Thyroid gland (tissue), 4 donors: Measurements from ENCODE around the gene MLH3. TPM values are rescaled to one million over a fixed set of nuclear protein-coding genes. Genes with fewer than 3 reads are reported as not detected.
A peak's percentile ranks its signal among the peaks of the same experiment; 100 is the strongest.
"Not testable (repeated sequence)": the region's sequence is repeated elsewhere in the genome, so short reads cannot be mapped to it uniquely, and the experiment has no call there.

ENCODE experiments used
- DNase-seq, 2 donors: peaks; one replicate each; pipeline ENCODE4 v3.0.0-alpha.2; 2019
- H3K27ac ChIP-seq, 3 donors: fragments of 200-600 bp; sonication (generic); 1 replicate in 2 of 3; 2 replicates in 1 of 3; pipeline ENCODE4 v1.5.1; 2016 to 2019; ENCODE audit warnings: mild to moderate bottlenecking in 1 of 3, moderate library complexity in 1 of 3
- H3K27me3 ChIP-seq: fragments of 200-600 bp; sonication (generic); one replicate; pipeline ENCODE4 v1.5.1; 2019
- H3K36me3 ChIP-seq, 2 donors: fragments of 200-600 bp; sonication (generic); one replicate each; pipeline ENCODE4 v1.5.1; 2016 to 2019
- H3K4me1 ChIP-seq, 2 donors: fragments of 200-600 bp; sonication (generic); one replicate each; pipeline ENCODE4 v1.5.1; 2017 to 2019
- H3K4me3 ChIP-seq, 3 donors: fragments of 200-600 bp; sonication (generic); replicated peaks in 1 of 3; 1 replicate in 2 of 3; 2 replicates in 1 of 3; pipeline ENCODE4 v1.5.1; 2016; ENCODE audit warnings: mild to moderate bottlenecking in 1 of 3
- H3K9me3 ChIP-seq: fragments of 200-600 bp; sonication (generic); one replicate; pipeline ENCODE4 v1.5.1; 2017
- POLR2A ChIP-seq, 2 donors: fragments of 450-650 bp; IDR thresholded peaks; one replicate each; pipeline ENCODE4 v1.6.1; 2017; ENCODE audit warnings: antibody characterized with exemption in 2 of 2, mild to moderate bottlenecking in 2 of 2, moderate library complexity in 1 of 2
- WGBS, 2 donors: methylation state at CpG; one replicate each; pipeline ENCODE4 v1.1.5; 2017; 5-methylcytosine and 5-hydroxymethylcytosine counted together
- intact Hi-C: fragments of 100-400 bp; cut with DNase I; formaldehyde crosslinking; loops from one replicate; pipeline ENCODE4 v1.15.1; 2023
- total RNA-seq, 4 donors: library from RNA; depleted of rRNA; stranded (reverse); fragments of >200 nt; gene quantifications; one replicate each; pipeline ENCODE4 v1.2.3, GENCODE V29; 2016
- TF ChIP-seq, protein P1 (sequence below), 6 experiments: fragments of 200-600 bp in 3 of 6; fragments of 450-650 bp in 3 of 6; sonication (generic) in 3 of 6; IDR thresholded peaks; one replicate each; pipeline ENCODE4 v1.5.1; 2016 to 2019; ENCODE audit warnings: antibody characterized with exemption in 6 of 6, mild to moderate bottlenecking in 2 of 6, inconsistent platforms in 1 of 6, moderate library complexity in 1 of 6

MLH3 gene
- total RNA-seq, 4 donors from 2014 or later = 48.1 to 68.1 (median 57.9) TPM

DNA sequence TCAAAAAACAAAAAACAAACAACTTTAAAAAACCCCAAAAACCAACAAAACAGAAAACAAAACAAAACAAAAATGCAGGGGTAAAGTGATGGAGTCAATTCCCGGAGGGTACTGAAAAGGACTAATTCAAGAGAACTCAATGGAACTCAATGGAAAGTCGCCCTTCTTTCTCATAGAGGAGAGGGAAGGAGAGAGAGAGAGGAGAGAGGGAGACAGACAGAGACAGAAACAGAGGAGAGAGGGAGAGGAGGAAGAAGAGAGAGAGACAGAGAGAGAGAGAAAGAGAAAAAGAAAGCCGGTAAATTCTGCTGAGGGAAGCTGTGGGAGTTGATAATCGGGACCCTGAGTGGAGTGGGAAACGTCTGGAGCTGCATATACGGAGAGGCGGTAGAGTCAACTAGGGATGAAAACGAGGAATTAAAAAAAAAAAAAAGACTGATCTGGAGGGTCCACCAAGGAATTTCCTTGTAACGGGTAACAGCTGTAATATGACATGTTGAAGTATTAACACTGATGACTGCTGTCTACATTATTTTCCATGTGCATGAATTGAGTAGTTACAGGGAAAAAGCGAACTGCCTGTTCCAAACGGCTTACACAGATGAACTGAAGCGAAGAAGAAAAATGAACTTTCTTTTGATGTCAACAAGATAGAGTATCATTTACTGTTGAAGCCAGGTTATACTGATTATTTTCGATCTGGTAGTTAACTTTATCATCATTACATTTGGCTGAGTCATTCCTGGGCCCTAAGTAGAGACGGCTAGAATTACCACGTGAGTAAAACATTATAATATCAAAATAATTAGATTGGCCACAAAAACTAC, 17.2 kb upstream of the MLH3 start:
- Histone ChIP-seq H3K9me3 (no peaks in the 10 kb centered on the region), H3K4me3 (peak overlapping the region in 2 of 3 donors; percentile 13 to 37), H3K4me1 (peaks cover 28 to 53% of the 10 kb centered on the region in 2 donors), H3K27ac (peak overlapping the region; percentile 89 to 93 (median 91)), H3K27me3 (no peaks in the 10 kb centered on the region), H3K36me3 (no peaks in the 10 kb centered on the region)
- no peak for DNase-seq
- 14 to 15% methylated on average over 15 of the region's 15 CpGs for WGBS, 2 donors
- intact Hi-C loops = loop anchor here (10.0 kb wide), 1 partner anchor 64 kb away; the partner anchor contains the start of gene EIF2B2
- TF ChIP-seq POLR2A (IDR thresholded peaks at IDR 0.05) = no peak
- TF ChIP-seq, protein P1, sequence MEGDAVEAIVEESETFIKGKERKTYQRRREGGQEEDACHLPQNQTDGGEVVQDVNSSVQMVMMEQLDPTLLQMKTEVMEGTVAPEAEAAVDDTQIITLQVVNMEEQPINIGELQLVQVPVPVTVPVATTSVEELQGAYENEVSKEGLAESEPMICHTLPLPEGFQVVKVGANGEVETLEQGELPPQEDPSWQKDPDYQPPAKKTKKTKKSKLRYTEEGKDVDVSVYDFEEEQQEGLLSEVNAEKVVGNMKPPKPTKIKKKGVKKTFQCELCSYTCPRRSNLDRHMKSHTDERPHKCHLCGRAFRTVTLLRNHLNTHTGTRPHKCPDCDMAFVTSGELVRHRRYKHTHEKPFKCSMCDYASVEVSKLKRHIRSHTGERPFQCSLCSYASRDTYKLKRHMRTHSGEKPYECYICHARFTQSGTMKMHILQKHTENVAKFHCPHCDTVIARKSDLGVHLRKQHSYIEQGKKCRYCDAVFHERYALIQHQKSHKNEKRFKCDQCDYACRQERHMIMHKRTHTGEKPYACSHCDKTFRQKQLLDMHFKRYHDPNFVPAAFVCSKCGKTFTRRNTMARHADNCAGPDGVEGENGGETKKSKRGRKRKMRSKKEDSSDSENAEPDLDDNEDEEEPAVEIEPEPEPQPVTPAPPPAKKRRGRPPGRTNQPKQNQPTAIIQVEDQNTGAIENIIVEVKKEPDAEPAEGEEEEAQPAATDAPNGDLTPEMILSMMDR (IDR thresholded peaks at IDR 0.05) = no peak

DNA sequence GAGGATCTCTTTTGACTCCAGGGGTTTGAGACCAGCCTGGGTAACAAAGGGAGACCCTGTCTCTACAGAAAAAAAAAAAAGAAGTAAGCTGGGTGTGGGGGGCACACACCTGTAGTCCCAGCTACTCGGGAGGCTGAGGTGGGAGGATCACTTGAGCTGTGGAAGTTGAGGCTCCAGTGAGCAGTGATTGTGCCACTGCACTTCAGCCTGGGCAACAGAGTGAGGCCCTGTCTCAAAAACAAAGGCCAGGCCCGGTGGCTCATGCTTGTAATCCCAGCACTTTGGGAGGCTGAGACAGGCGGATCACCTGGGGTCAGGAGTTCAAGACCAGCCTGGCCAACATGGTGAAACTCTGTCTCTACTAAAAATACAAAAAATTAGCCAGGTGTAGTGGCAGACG, 16.5 kb upstream of the MLH3 start:
- 80 to 91% methylated on average over 4 of the region's 4 CpGs for WGBS, 2 donors
- peaks cover 29 to 54% of the 10 kb centered on the region in 2 donors for H3K4me1 ChIP-seq
- not testable (repeated sequence) for H3K27me3 ChIP-seq, DNase-seq, H3K9me3 ChIP-seq, H3K36me3 ChIP-seq
- peak overlapping the region; percentile 89 to 93 (median 91) for H3K27ac ChIP-seq
- intact Hi-C loops = loop anchor here (10.0 kb wide), 1 partner anchor 63 kb away; the partner anchor contains the start of gene EIF2B2
- peak overlapping the region in 2 of 3 donors; percentile 13 to 37 for H3K4me3 ChIP-seq

DNA sequence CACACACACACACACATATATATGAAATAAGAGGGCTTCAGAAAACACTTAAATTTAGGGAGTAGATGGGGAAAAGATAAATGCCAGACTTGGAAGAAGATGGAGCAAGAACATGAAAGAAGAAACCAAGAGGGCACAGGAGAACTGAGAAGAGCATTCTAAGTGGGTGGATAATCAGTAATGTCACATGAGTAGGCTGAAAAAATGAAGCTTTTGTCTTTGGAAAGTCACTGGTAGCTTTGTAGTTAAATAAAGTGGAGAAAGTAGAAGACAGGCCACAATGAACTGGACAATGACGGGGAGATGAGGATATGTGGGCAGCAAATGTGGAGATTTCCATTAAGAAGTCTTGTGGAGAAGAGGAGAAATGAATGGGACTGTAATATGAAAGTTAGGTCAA, 15.9 kb upstream of the MLH3 start:
- Histone ChIP-seq H3K4me1 (peaks cover 29 to 56% of the 10 kb centered on the region in 2 donors), H3K4me3 (no peak overlapping the region), H3K9me3 (no peaks in the 10 kb centered on the region), H3K36me3 (no peaks in the 10 kb centered on the region), H3K27me3 (no peaks in the 10 kb centered on the region), H3K27ac (peak overlapping the region in 2 of 3 donors; percentile 27 to 91)
- DNase-seq = no peak
- intact Hi-C loops = loop anchor here (10.0 kb wide), 1 partner anchor 62 kb away; the partner anchor contains the start of gene EIF2B2
- 96 to 97% methylated on average over 1 of the region's 1 CpG for WGBS, 2 donors
- no peak for TF ChIP-seq POLR2A (IDR thresholded peaks at IDR 0.05)
- TF ChIP-seq, protein P1 (IDR thresholded peaks at IDR 0.05) = no peak

DNA sequence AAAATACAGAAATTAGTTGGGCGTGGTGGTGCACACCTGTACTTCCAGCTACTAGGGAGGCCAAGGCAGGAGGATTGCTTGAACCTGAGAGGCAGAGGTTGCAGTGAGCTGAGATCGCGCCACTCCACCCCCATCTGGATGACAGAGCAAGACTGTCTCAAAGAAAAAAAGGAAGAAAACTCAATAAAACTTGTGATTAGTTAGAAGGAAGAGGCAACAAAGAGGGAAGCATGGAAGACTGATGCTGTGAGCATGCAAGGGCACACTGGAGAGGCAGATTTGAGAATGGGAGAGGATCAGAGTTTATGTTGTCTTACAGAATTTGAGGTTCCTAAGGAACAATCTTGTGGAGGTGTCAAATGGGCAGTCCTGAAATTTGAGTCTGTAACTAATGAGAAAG, 15.4 kb upstream of the MLH3 start:
- no peak overlapping the region for H3K4me3 ChIP-seq
- H3K27me3 ChIP-seq = no peaks in the 10 kb centered on the region
- intact Hi-C loops = loop anchor here (10.0 kb wide), 1 partner anchor 62 kb away; the partner anchor contains the start of gene EIF2B2
- no peaks in the 10 kb centered on the region for H3K9me3 ChIP-seq
- no peak for TF ChIP-seq POLR2A (IDR thresholded peaks at IDR 0.05)
- no peaks in the 10 kb centered on the region for H3K36me3 ChIP-seq
- no peak for DNase-seq
- H3K27ac ChIP-seq = peak overlapping the region in 1 of 3 donors; percentile 27
- H3K4me1 ChIP-seq = peaks cover 28 to 53% of the 10 kb centered on the region in 2 donors
- 93 to 96% methylated on average over 3 of the region's 3 CpGs for WGBS, 2 donors

DNA sequence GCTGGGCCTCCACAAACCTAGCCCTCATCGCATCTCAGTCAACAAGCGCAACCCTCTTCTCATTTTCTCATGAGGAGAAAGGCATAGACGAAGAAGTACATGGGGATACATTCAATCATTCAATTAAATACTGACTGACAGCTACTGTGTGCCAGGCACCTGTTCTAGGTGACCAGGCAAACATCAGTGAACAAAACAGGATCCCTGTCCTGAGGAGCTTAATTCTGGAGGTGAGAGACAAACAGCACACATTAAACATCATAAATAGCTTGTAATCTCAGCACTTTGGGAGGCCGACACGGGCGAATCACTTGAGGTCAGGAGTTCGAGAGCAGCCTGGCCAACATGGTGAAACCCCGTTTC, 12.9 kb upstream of the MLH3 start:
- H3K4me3 ChIP-seq = peak overlapping the region in 2 of 3 donors; percentile 22 to 77
- 59 to 76% methylated on average over 6 to 8 of the region's 8 CpGs for WGBS, 2 donors
- intact Hi-C loops = loop anchor here (10.0 kb wide), 1 partner anchor 59 kb away; the partner anchor contains the start of gene EIF2B2
- H3K36me3 ChIP-seq = no peaks in the 10 kb centered on the region
- H3K4me1 ChIP-seq = peaks cover 12 to 33% of the 10 kb centered on the region in 2 donors
- no peaks in the 10 kb centered on the region for H3K27me3 ChIP-seq
- H3K9me3 ChIP-seq = no peaks in the 10 kb centered on the region
- peak overlapping the region in 1 of 3 donors; percentile 72 for H3K27ac ChIP-seq
- TF ChIP-seq, protein P1 (IDR thresholded peaks at IDR 0.05) = no peak
- TF ChIP-seq POLR2A (IDR thresholded peaks at IDR 0.05) = peak in 1 of 2 donors; percentile 1
- DNase-seq = no peak
